T-helper 1 cell treated with Interleukin-12 subunit alpha and Interleukin-12 subunit beta and Interleukin-4 antibody, amounts not matched to agents 30 ng/mL and 1 ng/mL, for 36 hours (primary cell): ENCODE data around the gene ST8SIA4. TPM values are rescaled to one million over a fixed set of nuclear protein-coding genes. Genes with fewer than 3 reads are reported as not detected.

ENCODE experiments used
- intact Hi-C: fragments of 100-400 bp; cut with micrococcal nuclease; formaldehyde crosslinking; loops from one replicate; pipeline ENCODE4 v1.15.1; 2024
- total RNA-seq: library from RNA; stranded (reverse); gene quantifications from 2 replicates; pipeline ENCODE4 v1.2.3, GENCODE V29; 2022

ST8SIA4 gene
- total RNA-seq, 1 donor from 2014 or later, result 65.1 TPM

GRCh38 chr5:100834519-100834918, 68.6 kb downstream of the ST8SIA4 start:
- intact Hi-C loops, result no loop called here

GRCh38 chr5:100832252-100833230, 70.5 kb downstream of the ST8SIA4 start:
- intact Hi-C loops, result loop anchor here (1.0 kb wide), 1 partner anchor 8 kb away; no protein-coding TSS in a partner anchor

GRCh38 chr5:100828898-100829356, 74.2 kb downstream of the ST8SIA4 start:
- intact Hi-C loops, result no loop called here

- intact Hi-C loops, result no loop called here
These were observed 74.8 kb downstream of the ST8SIA4 start for GRCh38 chr5:100828071-100828897.

GRCh38 chr5:100827481-100827889, 75.6 kb downstream of the ST8SIA4 start:
- intact Hi-C loops, result loop anchor here (2.0 kb wide), 1 partner anchor 13 kb away; no protein-coding TSS in a partner anchor

GRCh38 chr5:100826133-100826532, 76.9 kb downstream of the ST8SIA4 start:
- intact Hi-C loops, result loop anchor here (2.0 kb wide), 1 partner anchor 15 kb away; no protein-coding TSS in a partner anchor

GRCh38 chr5:100824635-100825034, 78.4 kb downstream of the ST8SIA4 start:
- intact Hi-C loops, result no loop called here

- intact Hi-C loops, result no loop called here
These were observed 79.3 kb downstream of the ST8SIA4 start for GRCh38 chr5:100823812-100824211.

GRCh38 chr5:100821751-100822150, 81.3 kb downstream of the ST8SIA4 start:
- intact Hi-C loops, result no loop called here

GRCh38 chr5:100818340-100818739, 84.7 kb downstream of the ST8SIA4 start:
- intact Hi-C loops, result no loop called here

GRCh38 chr5:100803397-100803796, 99.7 kb downstream of the ST8SIA4 start:
- intact Hi-C loops, result loop anchor here (10.0 kb wide), 1 partner anchor 721 kb away; no protein-coding TSS in a partner anchor

GRCh38 chr5:100802208-100802607, 100.9 kb downstream of the ST8SIA4 start:
- intact Hi-C loops, result loop anchor here (10.0 kb wide), 1 partner anchor 723 kb away; no protein-coding TSS in a partner anchor

GRCh38 chr5:100800562-100800961, 102.5 kb downstream of the ST8SIA4 start:
- intact Hi-C loops, result loop anchor here (10.0 kb wide), 1 partner anchor 724 kb away; no protein-coding TSS in a partner anchor

- intact Hi-C loops, result no loop called here
These were observed 103.9 kb downstream of the ST8SIA4 start for GRCh38 chr5:100799166-100799565.

GRCh38 chr5:100797861-100798260, 105.2 kb downstream of the ST8SIA4 start:
- intact Hi-C loops, result no loop called here

- intact Hi-C loops, result no loop called here
These were observed 106.2 kb downstream of the ST8SIA4 start for GRCh38 chr5:100796851-100797250.

- intact Hi-C loops, result no loop called here
These were observed 108.2 kb downstream of the ST8SIA4 start for GRCh38 chr5:100794844-100795243.

- intact Hi-C loops, result no loop called here
These were observed 108.9 kb downstream of the ST8SIA4 start for GRCh38 chr5:100794218-100794617.

GRCh38 chr5:100792781-100793180, 110.3 kb downstream of the ST8SIA4 start:
- intact Hi-C loops, result no loop called here

- intact Hi-C loops, result no loop called here
These were observed 111.7 kb downstream of the ST8SIA4 start for GRCh38 chr5:100791391-100791790.

GRCh38 chr5:100790951-100791350, 112.1 kb downstream of the ST8SIA4 start:
- intact Hi-C loops, result no loop called here
